H54 (cell line): Measurements from ENCODE around the gene EFNB2.

Experiments used
- DNase-seq: peaks from one replicate; pipeline ENCODE4 v3.0.0; 2011; ENCODE audit warnings: low spot score, mixed read lengths; ENCODE audit not compliant: insufficient read length
- FAIRE-seq: peaks from 3 replicates; lab custom pipeline; 2011; peaks lifted over from hg19 to GRCh38; lab: Jason Lieb, UNC
- POLR2A ChIP-seq: IDR thresholded peaks from 2 replicates; pipeline ENCODE4 v1.6.1; 2011; ENCODE audit warnings: low read depth, mild to moderate bottlenecking, low read length

Gene EFNB2

GRCh38 chr13:106514928-106515634, 20.4 kb downstream of the EFNB2 start:
- DNase-seq (no peak), FAIRE-seq (peak; percentile 45)
- no peak for TF ChIP-seq POLR2A

- TF ChIP-seq POLR2A = no peak
- no peak for DNase-seq
These were observed 22.2 kb downstream of the EFNB2 start for GRCh38 chr13:106513025-106513983.

GRCh38 chr13:106507560-106508274, 27.7 kb downstream of the EFNB2 start:
- peak; percentile 52 for DNase-seq
- peak; percentile 100 for FAIRE-seq
- TF ChIP-seq POLR2A = no peak

More at GRCh38 chr13:106513025-106513983, 22.2 kb downstream of the EFNB2 start:
- peak; percentile 99 for FAIRE-seq

GRCh38 chr13:106506286-106506685, 29.2 kb downstream of the EFNB2 start:
- no peak for TF ChIP-seq POLR2A
- FAIRE-seq = peak; percentile 50
- no peak for DNase-seq

- TF ChIP-seq POLR2A = no peak
- FAIRE-seq = no peak
- DNase-seq = no peak
These were observed 29.7 kb downstream of the EFNB2 start for GRCh38 chr13:106505732-106506131.

GRCh38 chr13:106505295-106505694, 30.2 kb downstream of the EFNB2 start:
- FAIRE-seq (peak; percentile 82), DNase-seq (no peak)
- no peak for TF ChIP-seq POLR2A

GRCh38 chr13:106503730-106504453, 31.6 kb downstream of the EFNB2 start:
- FAIRE-seq (peak; percentile 70), DNase-seq (no peak)
- TF ChIP-seq POLR2A = no peak

- FAIRE-seq (peak; percentile 27), DNase-seq (no peak)
- no peak for TF ChIP-seq POLR2A
These were observed 32.2 kb downstream of the EFNB2 start for GRCh38 chr13:106503272-106503671.

- DNase-seq = no peak
- FAIRE-seq = peak; percentile 95
- TF ChIP-seq POLR2A = no peak
These were observed 35.0 kb downstream of the EFNB2 start for GRCh38 chr13:106500445-106500844.

GRCh38 chr13:106499896-106500295, 35.6 kb downstream of the EFNB2 start:
- FAIRE-seq (no peak), DNase-seq (no peak)
- no peak for TF ChIP-seq POLR2A

- FAIRE-seq (no peak), DNase-seq (no peak)
- no peak for TF ChIP-seq POLR2A
These were observed 36.3 kb downstream of the EFNB2 start for GRCh38 chr13:106499113-106499512.

- no peak for TF ChIP-seq POLR2A
- FAIRE-seq (no peak), DNase-seq (no peak)
These were observed 36.9 kb downstream of the EFNB2 start for GRCh38 chr13:106498571-106498970.

- TF ChIP-seq POLR2A = no peak
- DNase-seq (no peak), FAIRE-seq (peak; percentile 48)
These were observed 37.3 kb downstream of the EFNB2 start for GRCh38 chr13:106498158-106498557.
